H9 (cell line): ENCODE measurements around the gene ARHGAP27. TPM values are rescaled to one million over a fixed set of nuclear protein-coding genes. Genes with fewer than 3 reads are reported as not detected.

Source experiments
- DNase-seq: peaks from one replicate; pipeline ENCODE4 v3.0.0-alpha.2; 2017
- H2AFZ ChIP-seq: one replicate; pipeline ENCODE4 v1.6.1; 2013; ENCODE audit warnings: mild to moderate bottlenecking, low read length, control low read depth, moderate library complexity
- H2AK5ac ChIP-seq: 2 replicates; pipeline ENCODE4 v1.6.1; 2013; ENCODE audit warnings: low read length, control low read depth, mixed read lengths; ENCODE audit not compliant: insufficient read length
- H2BK120ac ChIP-seq: one replicate; pipeline ENCODE4 v1.6.1; 2013; ENCODE audit warnings: low read depth, mild to moderate bottlenecking, low read length, control low read depth, inconsistent platforms; ENCODE audit not compliant: poor library complexity, severe bottlenecking
- H2BK12ac ChIP-seq: 2 replicates; pipeline ENCODE4 v1.6.1; 2013; ENCODE audit warnings: low read length, control low read depth, mixed read lengths, low read depth; ENCODE audit not compliant: insufficient read length
- H2BK15ac ChIP-seq: 2 replicates; pipeline ENCODE4 v1.6.1; 2013; ENCODE audit warnings: low read depth, low read length, control low read depth
- H2BK20ac ChIP-seq: one replicate; pipeline ENCODE4 v1.6.1; 2013; ENCODE audit warnings: low read depth, mild to moderate bottlenecking, low read length, control low read depth, inconsistent platforms; ENCODE audit not compliant: poor library complexity, severe bottlenecking
- H2BK5ac ChIP-seq: 2 replicates; pipeline ENCODE4 v1.6.1; 2013; ENCODE audit warnings: low read length, control low read depth, mixed read lengths; ENCODE audit not compliant: insufficient read length
- H3K14ac ChIP-seq: 2 replicates; pipeline ENCODE4 v1.6.1; 2013; ENCODE audit warnings: low read length, control low read depth; ENCODE audit not compliant: insufficient read depth
- H3K18ac ChIP-seq: 2 replicates; pipeline ENCODE4 v1.6.1; 2013; ENCODE audit warnings: low read depth, mild to moderate bottlenecking, mixed read lengths, low read length, control low read depth; ENCODE audit not compliant: insufficient read length
- H3K23ac ChIP-seq: 2 replicates; pipeline ENCODE4 v1.6.1; 2013; ENCODE audit warnings: low read length, control low read depth, mixed read lengths, low read depth; ENCODE audit not compliant: insufficient read length
- H3K23me2 ChIP-seq: 2 replicates; pipeline ENCODE4 v1.6.1; 2013; ENCODE audit warnings: low read depth, mild to moderate bottlenecking, mixed read lengths, low read length, control low read depth; ENCODE audit not compliant: insufficient read length, poor library complexity, severe bottlenecking
- H3K27ac ChIP-seq: 2 replicates; pipeline ENCODE4 v1.5.1; 2013; ENCODE audit warnings: low read length, control low read depth, mixed read lengths, low read depth; ENCODE audit not compliant: insufficient read length
- H3K27me3 ChIP-seq: 2 replicates; pipeline ENCODE4 v1.6.1; 2013; ENCODE audit warnings: low read length, control low read depth, inconsistent platforms; ENCODE audit not compliant: insufficient read depth
- H3K4ac ChIP-seq: 2 replicates; pipeline ENCODE4 v1.6.1; 2013; ENCODE audit warnings: low read depth, mild to moderate bottlenecking, control low read depth, inconsistent platforms, low read length, moderate library complexity
- H3K4me1 ChIP-seq: 2 replicates; pipeline ENCODE4 v1.6.1; 2013; ENCODE audit warnings: low read length, control low read depth, inconsistent platforms; ENCODE audit not compliant: insufficient read depth
- H3K4me2 ChIP-seq: 2 replicates; pipeline ENCODE4 v1.6.1; 2013; ENCODE audit warnings: low read length, control low read depth, mixed read lengths; ENCODE audit not compliant: insufficient read length, insufficient read depth
- H3K56ac ChIP-seq: 2 replicates; pipeline ENCODE4 v1.6.1; 2013; ENCODE audit warnings: low read depth, mild to moderate bottlenecking, mixed read lengths, low read length, control low read depth; ENCODE audit not compliant: insufficient read length
- H3K79me1 ChIP-seq: 2 replicates; pipeline ENCODE4 v1.6.1; 2013; ENCODE audit warnings: low read depth, mild to moderate bottlenecking, moderate library complexity, low read length, control low read depth, inconsistent platforms; ENCODE audit not compliant: insufficient read depth, poor library complexity, severe bottlenecking
- H3K79me2 ChIP-seq: 2 replicates; pipeline ENCODE4 v1.6.1; 2013; ENCODE audit warnings: low read length, control low read depth, inconsistent platforms; ENCODE audit not compliant: insufficient read depth
- H3K9ac ChIP-seq: 2 replicates; pipeline ENCODE4 v1.6.1; 2013; ENCODE audit warnings: low read length, control low read depth, mixed read lengths; ENCODE audit not compliant: insufficient read length; ENCODE audit errors: extremely low read depth
- H3K9me3 ChIP-seq: one replicate; pipeline ENCODE4 v1.6.1; 2013; ENCODE audit warnings: low read depth, low read length, inconsistent platforms; ENCODE audit not compliant: control insufficient read depth
- H3T11ph ChIP-seq: one replicate; pipeline ENCODE4 v1.6.1; 2013; ENCODE audit warnings: mild to moderate bottlenecking, low read length, control low read depth, inconsistent platforms
- H4K20me1 ChIP-seq: one replicate; pipeline ENCODE4 v1.6.1; 2013; ENCODE audit not compliant: control insufficient read depth, insufficient read length, insufficient read depth
- H4K5ac ChIP-seq: 2 replicates; pipeline ENCODE4 v1.6.1; 2013; ENCODE audit warnings: low read depth, mild to moderate bottlenecking, mixed read lengths, low read length, control low read depth; ENCODE audit not compliant: insufficient read length
- H4K8ac ChIP-seq: replicated peaks from 2 replicates; pipeline ENCODE4 v1.6.1; 2013; ENCODE audit warnings: low read length, control low read depth, mixed read lengths, low read depth; ENCODE audit not compliant: insufficient read length
- H4K91ac ChIP-seq: 2 replicates; pipeline ENCODE4 v1.6.1; 2013; ENCODE audit warnings: low read depth, mild to moderate bottlenecking, moderate library complexity, mixed read lengths, low read length, control low read depth; ENCODE audit not compliant: insufficient read length
- H3K27ac Mint-ChIP-seq, 3 experiments: 2 replicates in 2 of 3; 3 replicates in 1 of 3; pipeline ENCODE4 v1.8.0; 2020 to 2021; ENCODE audit warnings: mixed read lengths in 3 of 3, mild to moderate bottlenecking in 1 of 3, moderate library complexity in 1 of 3
- H3K27me3 Mint-ChIP-seq: 2 replicates; pipeline ENCODE4 v1.8.0; 2021; ENCODE audit warnings: low read depth, mild to moderate bottlenecking, moderate library complexity, mixed read lengths
- H3K36me3 Mint-ChIP-seq, 3 experiments: 2 replicates in 2 of 3; 3 replicates in 1 of 3; pipeline ENCODE4 v1.8.0; 2020 to 2021; ENCODE audit warnings: low read depth in 3 of 3, mixed read lengths in 3 of 3; ENCODE audit not compliant: insufficient read depth in 1 of 3
- H3K4me1 Mint-ChIP-seq, 2 experiments: 2 replicates each; pipeline ENCODE4 v1.8.0; 2020; ENCODE audit warnings: mixed read lengths in 2 of 2
- H3K4me3 Mint-ChIP-seq, 2 experiments: 2 replicates in 1 of 2; 3 replicates in 1 of 2; pipeline ENCODE4 v1.8.0; 2020 to 2021; ENCODE audit warnings: mild to moderate bottlenecking in 2 of 2, mixed read lengths in 2 of 2, moderate library complexity in 1 of 2
- H3K9me3 Mint-ChIP-seq, 2 experiments: 2 replicates in 1 of 2; 3 replicates in 1 of 2; pipeline ENCODE4 v1.8.0; 2020; ENCODE audit warnings: mild to moderate bottlenecking in 2 of 2, mixed read lengths in 2 of 2, moderate library complexity in 1 of 2
- CTCF ChIP-seq: fragments of 200-600 bp; sonication (generic); conservative IDR thresholded peaks from 3 replicates; pipeline ENCODE4 v1.8.0; 2021; ENCODE audit warnings: antibody characterized with exemption, mild to moderate bottlenecking
- WGBS: extraction: QIAGEN DNeasy Blood & Tissue Kit; methylation state at CpG from one replicate; pipeline ENCODE4 v1.1.7; 2013; ENCODE audit warnings: missing lambda C conversion rate, low lambda C conversion rate, mixed read lengths; ENCODE audit not compliant: insufficient read length; ENCODE audit errors: extremely low coverage; 5-methylcytosine and 5-hydroxymethylcytosine counted together
- total RNA-seq: library from RNA; stranded (reverse); gene quantifications from 2 replicates; pipeline ENCODE4 v1.2.1, GENCODE V29; 2021

The ARHGAP27 gene
- total RNA-seq, 1 experiment from 2014 or later: 9.9 TPM

GRCh38 chr17:45408611-45409421, 23.9 kb downstream of the ARHGAP27 start:
- no peak overlapping the region for H2BK5ac ChIP-seq
- H3K27me3 Mint-ChIP-seq: peaks cover 3% of the 10 kb centered on the region
- DNase-seq: no peak
- H3K14ac ChIP-seq: no peak overlapping the region
- no peak overlapping the region for H2BK20ac ChIP-seq
- no peak overlapping the region for H4K5ac ChIP-seq
- no peak overlapping the region for H2BK120ac ChIP-seq
- no peak overlapping the region for H3K4ac ChIP-seq
- H3K23ac ChIP-seq: no peak overlapping the region
- no peak overlapping the region for H3K9ac ChIP-seq
- no CpG with 5 or more reads among the region's 11 CpGs for WGBS
- H2AK5ac ChIP-seq: no peak overlapping the region
- no peak overlapping the region; a peak in 1 of 7 replicates for H3K27ac Mint-ChIP-seq
- no peaks in the 10 kb centered on the region for H4K20me1 ChIP-seq
- no peak overlapping the region for H3K18ac ChIP-seq
- H3K23me2 ChIP-seq: peaks cover 6% of the 10 kb centered on the region
- H3K4me1 ChIP-seq: peaks cover 3% of the 10 kb centered on the region; the same call in 1 of the 2 replicates
- H2BK12ac ChIP-seq: no peak overlapping the region
- no peak overlapping the region for H3K4me3 Mint-ChIP-seq
- H3K36me3 Mint-ChIP-seq: peaks cover 0 to 3% (median 1%) of the 10 kb centered on the region in 3 experiments; a peak in 1 of 7 replicates
- H3K79me1 ChIP-seq: no peaks in the 10 kb centered on the region
- H3T11ph ChIP-seq: no peak overlapping the region
- H3K4me1 Mint-ChIP-seq: peaks cover 39 to 48% of the 10 kb centered on the region in 2 experiments
- no peaks in the 10 kb centered on the region for H3K9me3 ChIP-seq
- no peak overlapping the region for H2BK15ac ChIP-seq
- H4K8ac ChIP-seq: no peak overlapping the region
- H3K27ac ChIP-seq: no peak overlapping the region
- no peaks in the 10 kb centered on the region for H3K9me3 Mint-ChIP-seq
- H3K79me2 ChIP-seq: no peaks in the 10 kb centered on the region
- H2AFZ ChIP-seq: no peak overlapping the region
- TF ChIP-seq CTCF: no peak
- no peak overlapping the region for H4K91ac ChIP-seq
- no peak overlapping the region for H3K4me2 ChIP-seq
- H3K56ac ChIP-seq: no peak overlapping the region
- no peaks in the 10 kb centered on the region for H3K27me3 ChIP-seq
